ENCODE measurements around the gene CCNT2.

DNA sequence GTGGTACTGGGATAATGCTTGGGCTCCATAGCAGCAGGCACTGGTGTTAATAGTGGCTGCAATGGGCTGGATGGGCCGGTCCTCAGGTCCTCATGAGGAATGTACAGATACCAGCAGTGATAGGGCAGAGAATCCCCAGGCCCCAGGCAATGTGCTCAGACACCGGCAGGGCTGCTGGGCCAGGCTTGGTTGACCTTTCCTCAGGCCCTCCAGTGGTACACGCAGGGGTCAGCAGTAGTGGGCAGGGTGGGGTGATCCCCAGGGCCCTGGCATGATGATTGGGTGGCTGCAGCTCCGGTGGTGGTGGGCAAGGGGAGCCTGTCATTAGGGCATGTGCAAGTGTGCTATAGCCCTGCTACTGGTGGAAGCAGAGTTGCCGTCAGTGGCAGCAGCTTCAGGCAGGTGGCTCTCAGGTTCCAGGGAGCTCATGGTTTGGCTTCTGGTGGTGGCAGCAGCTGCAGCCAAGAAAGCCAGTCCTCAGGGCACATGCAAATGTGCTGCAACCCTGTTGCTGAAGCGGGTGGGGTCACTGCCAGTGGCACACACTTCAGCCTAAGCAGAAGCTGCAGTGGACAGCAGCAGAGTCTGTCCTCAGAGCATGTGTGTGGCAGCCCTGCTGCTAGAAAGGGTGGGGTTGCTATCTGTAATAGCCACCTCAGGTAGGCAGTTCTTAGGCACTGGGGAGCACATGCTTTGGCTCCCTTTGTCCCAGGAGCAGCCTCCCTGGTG is 56.8 kb downstream of the CCNT2 start:
- TF ChIP-seq, protein P1, sequence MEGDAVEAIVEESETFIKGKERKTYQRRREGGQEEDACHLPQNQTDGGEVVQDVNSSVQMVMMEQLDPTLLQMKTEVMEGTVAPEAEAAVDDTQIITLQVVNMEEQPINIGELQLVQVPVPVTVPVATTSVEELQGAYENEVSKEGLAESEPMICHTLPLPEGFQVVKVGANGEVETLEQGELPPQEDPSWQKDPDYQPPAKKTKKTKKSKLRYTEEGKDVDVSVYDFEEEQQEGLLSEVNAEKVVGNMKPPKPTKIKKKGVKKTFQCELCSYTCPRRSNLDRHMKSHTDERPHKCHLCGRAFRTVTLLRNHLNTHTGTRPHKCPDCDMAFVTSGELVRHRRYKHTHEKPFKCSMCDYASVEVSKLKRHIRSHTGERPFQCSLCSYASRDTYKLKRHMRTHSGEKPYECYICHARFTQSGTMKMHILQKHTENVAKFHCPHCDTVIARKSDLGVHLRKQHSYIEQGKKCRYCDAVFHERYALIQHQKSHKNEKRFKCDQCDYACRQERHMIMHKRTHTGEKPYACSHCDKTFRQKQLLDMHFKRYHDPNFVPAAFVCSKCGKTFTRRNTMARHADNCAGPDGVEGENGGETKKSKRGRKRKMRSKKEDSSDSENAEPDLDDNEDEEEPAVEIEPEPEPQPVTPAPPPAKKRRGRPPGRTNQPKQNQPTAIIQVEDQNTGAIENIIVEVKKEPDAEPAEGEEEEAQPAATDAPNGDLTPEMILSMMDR (IDR thresholded peaks at IDR 0.05) = no peak
- TF ChIP-seq POLR2A (IDR thresholded peaks at IDR 0.05) = no peak

All from Peyer's patch (tissue), 4 donors.